ENCODE results near the gene HSDL1. TPM values are rescaled to one million over a fixed set of nuclear protein-coding genes. Genes with fewer than 3 reads are reported as not detected.
A peak's percentile ranks its signal among the peaks of the same experiment; 100 is the strongest.
"Not testable (repeated sequence)": the region's sequence is repeated elsewhere in the genome, so short reads cannot be mapped to it uniquely, and the experiment has no call there.

Gene HSDL1
- total RNA-seq, 2 experiments from 2014 or later: 15.2 to 16.3 TPM

DNA sequence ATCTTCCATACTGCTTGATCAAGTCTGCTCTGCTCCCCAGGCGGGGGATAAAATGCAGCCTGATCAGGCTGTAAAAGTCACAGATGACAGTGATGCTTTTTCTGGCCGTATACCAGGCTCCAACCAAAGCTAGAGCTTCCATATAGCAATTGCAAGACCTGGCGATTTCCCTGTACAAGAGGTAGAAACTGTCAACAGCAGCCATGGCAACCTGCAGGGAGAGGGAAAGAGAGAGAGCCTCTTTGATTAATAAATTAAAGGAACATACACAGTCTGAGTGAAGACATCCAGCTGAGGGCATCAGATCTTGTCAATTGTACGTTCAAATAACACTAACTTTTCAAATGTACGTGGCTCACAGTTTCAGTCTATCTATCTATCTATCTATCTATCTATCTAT, 13.9 kb downstream of the HSDL1 start:
- POLR2A ChIA-PET: interaction anchor here (2.8 kb wide), 1 partner anchor 14 kb away, joined by 9 read pairs; the partner anchor contains the start of gene MBTPS1
- H3K4me3 Mint-ChIP-seq: no peak overlapping the region

DNA sequence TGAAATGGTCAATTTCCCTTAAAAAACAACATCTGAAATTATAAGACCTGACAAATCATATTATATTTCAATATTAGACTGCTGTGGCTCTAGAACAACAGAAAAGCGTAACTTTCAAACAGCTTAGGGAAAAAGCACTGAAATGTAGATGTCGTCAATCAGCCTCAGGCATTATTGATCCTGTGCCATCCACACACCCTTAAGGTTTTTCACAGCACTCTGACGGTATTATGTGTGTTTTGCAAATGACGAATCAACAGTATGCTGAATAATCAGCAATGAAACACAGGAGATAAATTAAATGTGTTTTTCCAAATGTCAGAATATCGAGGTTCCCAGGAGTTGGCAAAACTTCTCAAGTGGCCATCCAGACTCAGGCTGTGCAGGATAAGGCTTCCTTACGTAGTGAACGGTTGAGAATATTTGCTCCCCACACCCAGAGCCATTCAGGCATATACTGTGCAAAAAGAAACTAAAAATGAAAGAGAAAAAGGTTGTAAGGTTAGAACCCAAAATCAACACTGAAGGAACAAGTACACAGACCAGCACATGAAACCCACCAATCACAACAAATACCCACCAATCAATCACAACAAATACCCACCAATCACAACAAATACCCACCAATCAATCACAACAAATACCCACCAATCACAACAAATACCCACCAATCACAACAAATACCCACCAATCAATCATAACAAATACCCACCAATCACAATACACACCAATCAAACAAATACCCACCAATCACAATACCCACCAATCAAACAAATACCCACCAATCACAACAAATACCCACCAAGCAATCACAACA, 20.5 kb downstream of the HSDL1 start:
- POLR2A ChIA-PET: no interaction called here
- Mint-ChIP-seq H3K27me3 (no peaks in the 10 kb centered on the region), H3K4me3 (no peak overlapping the region), H3K4me1 (no peaks in the 10 kb centered on the region), H3K27ac (no peak overlapping the region), H3K36me3 (ENCODE audit: low read depth) (peaks cover 7% of the 10 kb centered on the region), H3K9me3 (no peaks in the 10 kb centered on the region)
- CTCF ChIA-PET: no interaction called here
- DNase-seq: no peak

More for the DNA sequence above, 13.9 kb downstream of the HSDL1 start:
- H3K4me1 Mint-ChIP-seq: no peaks in the 10 kb centered on the region
- no peaks in the 10 kb centered on the region for H3K27me3 Mint-ChIP-seq
- CTCF ChIA-PET: interaction anchor here (0.9 to 1.2 kb wide), 2 partner anchors 46 to 56 kb away, joined by 3 to 4 read pairs; partner anchors contain the start of gene TAF1C
- DNase-seq: no peak
- no peak overlapping the region for H3K27ac Mint-ChIP-seq
- peaks cover 3% of the 10 kb centered on the region for H3K36me3 Mint-ChIP-seq (ENCODE audit: low read depth)
- no peaks in the 10 kb centered on the region for H3K9me3 Mint-ChIP-seq

GRCh38 chr16:84121007-84121406, 24.0 kb downstream of the HSDL1 start:
- H3K4me1 Mint-ChIP-seq: peaks cover 12% of the 10 kb centered on the region
- H3K4me3 Mint-ChIP-seq: no peak overlapping the region
- H3K9me3 Mint-ChIP-seq: no peaks in the 10 kb centered on the region
- H3K27me3 Mint-ChIP-seq: no peaks in the 10 kb centered on the region
- ChIA-PET POLR2A (no interaction called here), CTCF (no interaction called here)
- peaks cover 8% of the 10 kb centered on the region for H3K36me3 Mint-ChIP-seq (ENCODE audit: low read depth)
- DNase-seq: no peak
- H3K27ac Mint-ChIP-seq: no peak overlapping the region

DNA sequence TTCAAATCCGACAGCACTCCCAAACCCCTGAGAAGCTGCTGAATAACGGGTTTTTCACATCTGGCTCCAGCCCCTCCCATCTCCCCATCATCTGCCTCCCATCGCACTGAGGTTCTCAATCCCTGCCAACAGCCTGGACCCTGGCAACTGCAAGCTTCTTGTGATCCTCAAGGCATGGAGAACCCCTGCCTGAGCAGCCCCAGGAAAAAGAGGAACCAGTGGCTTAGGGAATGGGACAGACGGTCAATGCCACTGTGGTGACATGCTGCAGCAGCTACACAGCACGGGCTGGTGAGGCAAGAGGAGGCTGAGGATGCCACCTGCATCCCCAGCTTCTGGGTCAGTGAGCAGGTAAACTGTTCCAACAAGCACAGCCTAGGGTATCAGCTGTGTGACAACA, 25.0 kb downstream of the HSDL1 start:
- Mint-ChIP-seq H3K4me3 (no peak overlapping the region), H3K27me3 (no peaks in the 10 kb centered on the region), H3K36me3 (ENCODE audit: low read depth) (peaks cover 9% of the 10 kb centered on the region), H3K9me3 (no peaks in the 10 kb centered on the region), H3K27ac (no peak overlapping the region), H3K4me1 (peaks cover 19% of the 10 kb centered on the region)
- POLR2A ChIA-PET: no interaction called here
- CTCF ChIA-PET: no interaction called here
- DNase-seq: no peak

- H3K27ac Mint-ChIP-seq: no peak overlapping the region
- ChIA-PET CTCF (interaction anchor here (1.0 kb wide), 1 partner anchor 1178 kb away, joined by 3 read pairs; no protein-coding TSS in a partner anchor), POLR2A (interaction anchor here (2.7 kb wide), 1 partner anchor 8 kb away, joined by 9 read pairs; no protein-coding TSS in a partner anchor)
- no peaks in the 10 kb centered on the region for H3K27me3 Mint-ChIP-seq
- peaks cover 9% of the 10 kb centered on the region for H3K36me3 Mint-ChIP-seq (ENCODE audit: low read depth)
- no peak for DNase-seq
- peaks cover 20% of the 10 kb centered on the region for H3K4me1 Mint-ChIP-seq
- H3K4me3 Mint-ChIP-seq: no peak overlapping the region
- no peaks in the 10 kb centered on the region for H3K9me3 Mint-ChIP-seq
Measured at GRCh38 chr16:84119368-84119767, 25.6 kb downstream of the HSDL1 start.

DNA sequence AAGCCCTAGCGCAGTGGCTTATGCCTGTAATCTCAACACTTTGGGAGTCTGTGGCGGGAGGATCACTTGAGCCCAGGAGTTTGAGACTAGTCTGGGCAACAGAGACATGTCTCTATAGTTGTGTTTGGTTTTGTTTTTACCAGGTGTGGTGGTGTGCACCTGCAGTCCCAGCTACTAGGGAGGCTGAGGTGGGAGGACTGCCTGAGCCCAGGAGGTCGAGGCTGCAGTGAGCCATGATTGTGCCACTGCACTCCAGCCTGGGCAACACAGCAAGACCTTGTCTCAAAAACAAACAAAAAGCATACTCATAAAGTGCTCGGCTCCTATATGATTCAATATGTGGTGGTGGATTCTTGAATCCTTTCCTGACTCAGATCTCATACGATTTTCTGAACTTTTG, 26.7 kb downstream of the HSDL1 start:
- Mint-ChIP-seq H3K27ac (peak overlapping the region; percentile 4), H3K4me3 (peak overlapping the region; percentile 39), H3K4me1 (peaks cover 22% of the 10 kb centered on the region)
- not testable (repeated sequence) for H3K27me3 Mint-ChIP-seq; H3K9me3 Mint-ChIP-seq; DNase-seq; H3K36me3 Mint-ChIP-seq (ENCODE audit: low read depth)
- POLR2A ChIA-PET: interaction anchor here (1.9 to 3.7 kb wide), 7 partner anchors 9 to 310 kb away, joined by 7 to 38 read pairs (median 15); partner anchors contain the start of genes DNAAF1, HSBP1 and HSDL1
- CTCF ChIA-PET: interaction anchor here (1.0 to 2.8 kb wide), 3 partner anchors 31 to 1179 kb away, joined by 3 to 11 read pairs (median 5); partner anchors contain the start of gene TAF1C

DNA sequence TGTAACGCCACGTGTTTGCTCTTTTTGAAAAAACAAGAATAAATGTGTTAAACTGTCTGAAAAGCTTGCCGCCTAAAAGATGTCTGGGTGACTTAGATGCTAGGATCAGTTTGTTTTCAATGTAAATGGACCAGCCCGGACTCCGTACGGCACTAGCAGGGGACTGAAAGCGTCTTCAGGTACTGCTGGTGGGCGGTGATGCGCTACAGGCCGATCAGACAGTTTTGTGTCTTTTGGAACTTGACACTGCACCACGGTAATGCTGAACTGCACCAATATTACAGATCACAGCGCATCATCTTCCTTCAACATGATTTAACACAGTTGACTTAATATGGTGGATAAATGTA, 27.5 kb downstream of the HSDL1 start:
- H3K27me3 Mint-ChIP-seq: no peaks in the 10 kb centered on the region
- H3K4me1 Mint-ChIP-seq: peaks cover 24% of the 10 kb centered on the region
- CTCF ChIA-PET: interaction anchor here (1.2 to 3.2 kb wide), 16 partner anchors 13 to 390 kb away, joined by 3 to 31 read pairs (median 6); partner anchors contain the start of genes DNAAF1, HSDL1 and TAF1C
- H3K27ac Mint-ChIP-seq: peak overlapping the region; percentile 85
- H3K4me3 Mint-ChIP-seq: peak overlapping the region; percentile 84
- POLR2A ChIA-PET: interaction anchor here (0.8 to 3.7 kb wide), 28 partner anchors 10 to 1683 kb away, joined by 3 to 38 read pairs (median 6); partner anchors contain the start of genes DNAAF1, HSBP1, HSDL1 and MEAK7
- peaks cover 4% of the 10 kb centered on the region for H3K36me3 Mint-ChIP-seq (ENCODE audit: low read depth)
- no peaks in the 10 kb centered on the region for H3K9me3 Mint-ChIP-seq
- DNase-seq: no peak

GRCh38 chr16:84116720-84117493, 28.1 kb downstream of the HSDL1 start, which contains the start of gene MBTPS1:
TSS of gene MBTPS1 (minus strand) at chr16:84116942. CDS start at chr16:84101783, 15,159 bp downstream.
- Mint-ChIP-seq H3K36me3 (ENCODE audit: low read depth) (peaks cover 4% of the 10 kb centered on the region), H3K27ac (peak within 1 kb of the TSS; percentile 88), H3K9me3 (no peaks in the 10 kb centered on the region), H3K4me3 (peak within 1 kb of the TSS; percentile 91), H3K4me1 (peaks cover 24% of the 10 kb centered on the region), H3K27me3 (no peaks in the 10 kb centered on the region)
- ChIA-PET POLR2A (interaction anchor here (0.8 to 3.7 kb wide), 33 partner anchors 10 to 1683 kb away, joined by 3 to 38 read pairs (median 5); partner anchors contain the start of genes DNAAF1, HSBP1, HSDL1 and MEAK7), CTCF (interaction anchor here (0.8 to 3.2 kb wide), 23 partner anchors 12 to 393 kb away, joined by 3 to 31 read pairs (median 5); partner anchors contain the start of genes DNAAF1, HSDL1 and TAF1C)
- DNase-seq: peak; percentile 98

GRCh38 chr16:84115919-84116719, 28.9 kb downstream of the HSDL1 start:
- H3K9me3 Mint-ChIP-seq: no peaks in the 10 kb centered on the region
- H3K4me1 Mint-ChIP-seq: peaks cover 24% of the 10 kb centered on the region
- POLR2A ChIA-PET: interaction anchor here (0.8 to 3.7 kb wide), 26 partner anchors 10 to 1439 kb away, joined by 3 to 38 read pairs (median 6); partner anchors contain the start of genes DNAAF1, HSDL1, MEAK7 and TAF1C
- peak; percentile 68 for DNase-seq
- peak overlapping the region; percentile 88 for H3K27ac Mint-ChIP-seq
- H3K27me3 Mint-ChIP-seq: no peaks in the 10 kb centered on the region
- H3K36me3 Mint-ChIP-seq (ENCODE audit: low read depth): peaks cover 4% of the 10 kb centered on the region
- peak overlapping the region; percentile 91 for H3K4me3 Mint-ChIP-seq
- CTCF ChIA-PET: interaction anchor here (0.6 to 3.2 kb wide), 24 partner anchors 12 to 394 kb away, joined by 3 to 31 read pairs (median 5); partner anchors contain the start of genes DNAAF1, HSDL1 and TAF1C

GRCh38 chr16:84111949-84112348, 33.0 kb downstream of the HSDL1 start:
- POLR2A ChIA-PET, DNase-seq, H3K27ac Mint-ChIP-seq, H3K27me3 Mint-ChIP-seq, H3K4me3 Mint-ChIP-seq, H3K9me3 Mint-ChIP-seq: not testable (repeated sequence)
- Mint-ChIP-seq H3K36me3 (ENCODE audit: low read depth) (peaks cover 11% of the 10 kb centered on the region), H3K4me1 (peaks cover 25% of the 10 kb centered on the region)
- CTCF ChIA-PET: interaction anchor here (1.1 to 2.2 kb wide), 3 partner anchors 11 to 75 kb away, joined by 3 to 9 read pairs (median 5); partner anchors contain the start of gene TAF1C

GRCh38 chr16:84111525-84111924, 33.5 kb downstream of the HSDL1 start:
- CTCF ChIA-PET: interaction anchor here (1.1 to 1.3 kb wide), 3 partner anchors 28 to 75 kb away, joined by 3 to 5 read pairs (median 3); partner anchors contain the start of genes DNAAF1, HSDL1 and TAF1C
- POLR2A ChIA-PET: no interaction called here
- no peak overlapping the region for H3K4me3 Mint-ChIP-seq
- peaks cover 25% of the 10 kb centered on the region for H3K4me1 Mint-ChIP-seq
- peaks cover 11% of the 10 kb centered on the region for H3K36me3 Mint-ChIP-seq (ENCODE audit: low read depth)
- H3K27me3 Mint-ChIP-seq: no peaks in the 10 kb centered on the region
- DNase-seq: no peak
- H3K9me3 Mint-ChIP-seq: no peaks in the 10 kb centered on the region
- no peak overlapping the region for H3K27ac Mint-ChIP-seq

GRCh38 chr16:84110527-84110926, 34.5 kb downstream of the HSDL1 start:
- no peak for DNase-seq
- no peaks in the 10 kb centered on the region for H3K27me3 Mint-ChIP-seq
- CTCF ChIA-PET: interaction anchor here (1.3 to 2.2 kb wide), 2 partner anchors 26 to 34 kb away, joined by 3 to 5 read pairs; partner anchors contain the start of genes DNAAF1 and HSDL1
- H3K9me3 Mint-ChIP-seq: no peaks in the 10 kb centered on the region
- no peak overlapping the region for H3K27ac Mint-ChIP-seq
- peaks cover 23% of the 10 kb centered on the region for H3K4me1 Mint-ChIP-seq
- H3K36me3 Mint-ChIP-seq (ENCODE audit: low read depth): peaks cover 9% of the 10 kb centered on the region
- POLR2A ChIA-PET: no interaction called here
- no peak overlapping the region for H3K4me3 Mint-ChIP-seq

All from activated CD4-positive, alpha-beta memory T cell treated with anti-CD3 and anti-CD28 coated beads, Interleukin-2, amount 10 ng/mL, durations not matched to agents 7 days and 5 days (primary cell).